OCI-M2 (cell line): Measurements from ENCODE around the gene LRRIQ1.
"Not testable (repeated sequence)": the region's sequence is repeated elsewhere in the genome, so short reads cannot be mapped to it uniquely, and the experiment has no call there.

Experiments used
- DNase-seq: peaks from one replicate; lab custom pipeline; 2025; ENCODE audit not compliant: unreplicated experiment; lab: John Stamatoyannopoulos, UW

The LRRIQ1 gene

DNA sequence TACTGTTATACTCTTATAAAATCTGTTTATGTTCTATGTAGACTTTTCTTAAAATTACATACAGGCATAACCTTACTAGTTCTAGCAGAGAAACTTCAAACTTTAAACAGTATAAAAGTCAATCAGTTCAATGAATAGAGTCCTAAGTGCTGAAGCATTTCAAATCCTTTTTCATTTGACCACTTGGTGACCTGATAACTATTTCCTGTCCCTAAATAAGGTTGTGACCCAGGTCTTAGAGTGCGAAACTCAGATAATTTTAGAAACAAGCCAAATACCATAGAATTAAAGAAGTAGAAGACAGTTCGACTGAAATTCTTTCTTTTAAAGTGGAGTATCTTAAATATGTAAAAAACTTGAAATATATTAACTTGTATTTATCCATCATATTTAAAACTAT, 147.7 kb downstream of the LRRIQ1 start:
- no peak for DNase-seq

DNA sequence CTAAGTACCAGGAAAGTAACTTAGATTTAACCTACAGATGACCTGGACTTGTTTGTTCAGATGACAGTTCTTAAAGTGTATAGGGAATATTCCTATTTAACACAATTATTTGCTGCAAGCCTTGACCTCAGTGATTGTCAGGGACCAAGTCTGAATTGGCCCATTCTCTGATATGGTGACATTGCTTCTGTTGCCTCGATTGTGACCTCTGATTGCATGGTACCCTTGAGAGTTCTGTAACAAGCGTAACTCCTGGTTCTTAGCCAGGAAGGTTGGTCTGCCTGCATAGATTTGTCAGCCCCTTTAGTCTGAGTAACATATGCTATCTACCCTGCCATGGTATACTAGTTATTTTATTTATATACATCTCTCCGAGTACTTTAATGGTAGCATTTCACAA, 150.1 kb downstream of the LRRIQ1 start:
- DNase-seq, result no peak

- no peak for DNase-seq
Observed at GRCh38 chr12:85188619-85189018, 152.5 kb downstream of the LRRIQ1 start.

DNA sequence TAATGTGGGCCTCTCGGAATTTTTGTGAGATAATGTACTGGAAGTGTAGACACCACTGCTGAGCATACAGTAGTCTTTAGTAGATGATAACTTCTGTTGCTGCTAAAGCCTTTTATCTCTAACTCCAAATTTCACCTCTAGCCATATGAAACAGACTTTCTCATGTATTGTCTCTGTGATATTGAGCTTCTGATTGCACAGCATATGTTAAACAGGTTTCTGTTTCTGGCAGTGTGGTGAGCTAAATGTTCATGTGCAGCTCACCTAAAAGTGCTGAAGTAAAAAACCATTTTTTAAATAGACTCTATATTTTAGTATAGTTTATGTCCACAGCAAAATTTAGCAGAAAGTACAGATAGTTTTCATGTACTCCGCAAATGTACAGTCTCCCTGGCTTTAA, 154.6 kb downstream of the LRRIQ1 start:
- no peak for DNase-seq

GRCh38 chr12:85203809-85204208, 167.7 kb downstream of the LRRIQ1 start:
- DNase-seq, result not testable (repeated sequence)

DNA sequence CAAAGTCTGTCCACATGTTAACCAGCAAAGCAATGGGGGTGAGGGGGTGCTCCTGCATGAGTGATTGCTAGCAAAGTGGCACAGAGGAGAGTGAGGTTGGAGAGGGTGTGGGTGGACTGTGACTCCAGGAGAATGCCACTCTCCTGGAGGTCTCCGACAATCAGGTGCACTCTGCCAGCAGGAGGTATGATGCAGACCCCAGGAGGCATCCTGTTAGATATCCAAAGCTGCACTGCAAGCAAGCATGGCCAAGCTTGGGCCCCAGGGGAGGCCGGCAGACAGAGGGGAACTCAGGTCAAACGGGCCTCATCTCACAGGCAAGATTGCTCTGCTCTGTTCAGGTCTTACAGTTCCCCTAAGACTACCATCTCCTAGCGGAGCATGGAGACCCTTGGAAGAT, 170.4 kb downstream of the LRRIQ1 start:
- DNase-seq, result no peak

GRCh38 chr12:85224339-85224738, 188.2 kb downstream of the LRRIQ1 start:
- not testable (repeated sequence) for DNase-seq

- no peak for DNase-seq
Observed at GRCh38 chr12:85225501-85225900, 189.3 kb downstream of the LRRIQ1 start.

DNA sequence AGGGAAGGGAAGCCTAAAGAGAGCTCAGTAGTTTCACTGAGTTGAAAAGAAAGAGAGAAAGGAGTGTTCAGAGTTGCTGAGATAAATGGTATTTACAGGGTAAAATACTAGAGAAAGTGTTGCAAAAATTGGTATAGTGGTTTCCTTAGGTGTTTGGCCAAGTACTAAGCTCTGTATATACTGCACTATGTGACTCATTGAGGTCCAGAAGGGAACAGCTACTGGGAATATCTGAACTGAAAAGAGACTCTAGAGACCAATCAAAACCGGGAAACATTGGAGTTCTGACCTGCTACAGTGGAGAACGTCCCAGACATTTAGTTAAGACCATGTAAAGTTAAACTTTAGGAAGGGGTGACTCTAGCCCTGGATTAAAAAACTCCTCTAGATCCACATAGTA, 201.2 kb downstream of the LRRIQ1 start:
- DNase-seq, result no peak

DNA sequence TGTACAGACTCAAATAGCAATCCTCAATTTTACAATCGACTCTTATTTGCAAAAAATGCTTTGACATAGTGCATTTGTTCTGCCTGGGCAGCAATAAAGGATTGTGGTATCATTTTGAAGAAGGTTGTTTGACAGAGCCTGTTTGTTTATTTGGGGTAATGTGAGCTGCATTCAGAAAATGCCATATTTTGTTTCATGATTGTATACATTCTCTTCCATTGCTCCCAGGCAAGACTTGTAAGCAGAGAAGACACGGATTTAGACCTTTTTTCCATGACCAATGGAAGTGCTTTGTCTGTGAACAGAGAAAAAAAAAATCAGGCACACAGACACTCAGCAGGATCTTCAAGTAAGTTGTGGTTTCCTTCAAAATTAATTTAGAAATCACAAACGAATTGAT, 208.4 kb downstream of the LRRIQ1 start:
- no peak for DNase-seq

- DNase-seq, result no peak
Observed at GRCh38 chr12:85253853-85254252, 217.7 kb downstream of the LRRIQ1 start.

GRCh38 chr12:85257671-85258070, 221.5 kb downstream of the LRRIQ1 start:
- no peak for DNase-seq

- no peak for DNase-seq
Observed at GRCh38 chr12:85260447-85260846, 224.3 kb downstream of the LRRIQ1 start.

GRCh38 chr12:85260896-85261295, 224.7 kb downstream of the LRRIQ1 start:
- DNase-seq, result no peak

- DNase-seq, result no peak
Observed at GRCh38 chr12:85266356-85266755, 230.2 kb downstream of the LRRIQ1 start.

DNA sequence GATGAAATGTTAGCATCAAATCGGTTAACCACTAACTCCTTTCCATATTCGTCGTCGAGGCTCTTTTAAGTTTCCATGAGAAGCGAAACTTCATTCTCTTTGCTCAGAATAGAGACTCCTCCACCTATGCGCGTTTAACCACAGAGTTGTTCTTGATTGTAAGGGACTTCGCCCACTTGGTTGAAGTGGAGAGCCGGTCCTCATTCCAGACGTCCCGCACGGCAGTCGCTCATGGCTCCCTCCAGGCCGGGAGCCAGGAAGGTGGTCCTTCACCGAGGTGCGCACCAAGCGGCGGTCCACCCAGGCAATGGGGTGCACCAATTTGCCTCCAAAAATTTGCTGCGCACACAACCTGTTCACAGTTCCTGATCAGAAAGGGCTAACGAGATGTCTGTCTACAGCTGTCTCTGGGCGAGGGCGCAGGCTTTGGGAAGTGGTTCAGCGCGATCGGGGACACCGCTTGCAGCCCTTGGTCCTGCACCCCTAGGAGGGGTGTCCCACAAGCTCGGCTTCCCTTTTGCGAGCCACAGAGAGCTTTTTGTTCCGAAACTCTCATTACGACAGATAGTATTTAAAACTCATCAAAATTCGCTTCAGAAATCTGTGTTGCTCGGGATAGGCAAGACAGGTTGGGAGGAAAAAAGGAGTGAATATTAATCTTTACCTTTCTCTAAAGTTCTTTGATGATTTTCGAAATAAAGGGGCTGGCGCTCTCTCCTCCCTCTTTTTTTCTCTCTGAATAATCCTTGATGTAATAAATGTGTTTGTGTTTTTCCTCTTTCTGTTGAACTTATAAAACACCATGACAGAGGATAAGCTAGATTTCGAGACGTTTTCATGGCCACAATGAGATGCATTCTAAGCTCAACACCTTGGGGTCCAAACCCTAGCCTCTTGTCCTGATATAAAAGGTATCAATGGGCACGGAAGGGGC, 237.5 kb downstream of the LRRIQ1 start:
- DNase-seq, result no peak

DNA sequence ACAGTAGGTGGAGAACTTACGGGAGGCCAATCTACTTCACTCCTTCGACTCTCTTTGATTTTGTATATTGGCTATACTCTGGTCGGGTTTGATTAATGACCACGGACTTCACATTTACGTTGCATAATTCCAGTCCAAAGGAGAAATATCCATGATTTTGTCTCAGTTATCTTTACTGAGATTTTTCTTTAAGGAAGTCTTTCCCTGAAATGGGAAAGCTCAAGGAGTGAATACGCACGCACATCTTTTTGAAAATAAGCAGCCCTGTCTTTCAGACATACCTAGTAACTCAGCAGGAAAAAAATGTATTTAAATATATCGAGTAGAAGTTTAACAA, 238.1 kb downstream of the LRRIQ1 start:
- no peak for DNase-seq

GRCh38 chr12:85275374-85275773, 239.2 kb downstream of the LRRIQ1 start:
- DNase-seq, result no peak

- no peak for DNase-seq
Observed at GRCh38 chr12:85277191-85277590, 241.0 kb downstream of the LRRIQ1 start.

DNA sequence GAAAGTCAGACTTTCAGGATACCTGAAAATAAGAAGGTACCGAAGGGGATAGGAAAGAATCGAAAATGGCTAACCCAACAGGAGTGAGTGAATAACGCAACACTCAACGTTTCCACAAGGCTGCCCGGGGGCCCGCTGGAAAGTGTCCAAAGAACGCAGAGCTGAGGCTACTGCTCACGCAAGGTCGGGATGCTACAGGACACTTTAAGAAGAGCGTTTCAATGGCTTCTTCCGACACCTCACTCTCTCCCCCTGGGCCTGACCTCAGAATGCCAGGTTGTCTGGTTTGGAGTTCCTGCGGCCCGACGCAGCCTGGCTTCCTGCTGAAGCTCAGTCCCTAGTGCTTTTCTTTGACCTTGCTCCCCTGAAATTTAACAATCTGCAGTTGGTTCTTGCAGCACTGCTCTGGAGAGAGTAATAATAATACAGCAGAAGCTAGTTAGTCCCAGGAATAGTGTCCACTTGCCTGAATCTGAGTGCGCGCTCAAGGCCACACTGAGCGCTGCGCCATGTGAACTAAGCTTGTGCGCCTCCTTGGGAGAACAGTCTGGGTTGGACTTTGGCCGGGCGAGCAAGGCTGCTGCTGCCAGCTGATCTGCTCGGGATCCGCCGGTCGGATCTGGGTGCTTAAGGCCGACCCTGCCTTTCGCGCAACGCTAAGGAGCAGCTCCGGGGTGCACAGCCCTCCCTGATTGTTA, 241.9 kb downstream of the LRRIQ1 start:
- no peak for DNase-seq

GRCh38 chr12:85278598-85279448, 242.7 kb downstream of the LRRIQ1 start:
- DNase-seq, result no peak
